AG04450 (cell line): Measurements from ENCODE around the gene BRD4. TPM values are rescaled to one million over a fixed set of nuclear protein-coding genes. Genes with fewer than 3 reads are reported as not detected.
A peak's percentile ranks its signal among the peaks of the same experiment; 100 is the strongest.

Experiments used
- CTCF ChIA-PET: fragments of 300-600, 350-600 bp; formaldehyde crosslinking; extraction: SDS; loops from one replicate; lab custom pipeline; 2022; ENCODE audit warnings: antibody characterized with exemption, inconsistent platforms; lab: Charles Lee
- POLR2A ChIA-PET: fragments of 350-600 bp; formaldehyde crosslinking; extraction: SDS; loops from one replicate; lab custom pipeline; 2021; ENCODE audit warnings: antibody characterized with exemption, inconsistent platforms; lab: Yijun Ruan, JAX
- DNase-seq: peaks from one replicate; pipeline ENCODE4 v3.0.0-alpha.2; 2011; ENCODE audit warnings: low read depth, low spot score
- H3K27ac ChIP-seq: one replicate; pipeline ENCODE4 v1.5.1; 2012; ENCODE audit warnings: low read depth, low read length, control low read depth
- H3K27me3 ChIP-seq: one replicate; pipeline ENCODE4 v1.6.0; 2012; ENCODE audit warnings: low read length; ENCODE audit not compliant: control insufficient read depth, insufficient read depth
- H3K4me3 ChIP-seq: 2 replicates; pipeline ENCODE4 v1.5.1; 2011; ENCODE audit warnings: mild to moderate bottlenecking, low read depth, low read length, control low read depth
- H3K9me3 ChIP-seq: 2 replicates; pipeline ENCODE4 v1.5.1; 2012; ENCODE audit warnings: low read length; ENCODE audit not compliant: control insufficient read depth, insufficient read depth
- polyA plus RNA-seq: library from polyadenylated mRNA; depleted of rRNA; stranded (reverse); fragments of >200 nt; gene quantifications from 2 replicates; pipeline ENCODE4 v1.2.3, GENCODE V29; 2011
- TF ChIP-seq, protein P1 (sequence below): IDR thresholded peaks from 2 replicates; pipeline ENCODE4 v1.5.1; 2011; ENCODE audit warnings: low read depth, low read length, control low read depth, inconsistent platforms

Gene BRD4
- polyA plus RNA-seq, 1 experiment: 7.8 TPM

DNA sequence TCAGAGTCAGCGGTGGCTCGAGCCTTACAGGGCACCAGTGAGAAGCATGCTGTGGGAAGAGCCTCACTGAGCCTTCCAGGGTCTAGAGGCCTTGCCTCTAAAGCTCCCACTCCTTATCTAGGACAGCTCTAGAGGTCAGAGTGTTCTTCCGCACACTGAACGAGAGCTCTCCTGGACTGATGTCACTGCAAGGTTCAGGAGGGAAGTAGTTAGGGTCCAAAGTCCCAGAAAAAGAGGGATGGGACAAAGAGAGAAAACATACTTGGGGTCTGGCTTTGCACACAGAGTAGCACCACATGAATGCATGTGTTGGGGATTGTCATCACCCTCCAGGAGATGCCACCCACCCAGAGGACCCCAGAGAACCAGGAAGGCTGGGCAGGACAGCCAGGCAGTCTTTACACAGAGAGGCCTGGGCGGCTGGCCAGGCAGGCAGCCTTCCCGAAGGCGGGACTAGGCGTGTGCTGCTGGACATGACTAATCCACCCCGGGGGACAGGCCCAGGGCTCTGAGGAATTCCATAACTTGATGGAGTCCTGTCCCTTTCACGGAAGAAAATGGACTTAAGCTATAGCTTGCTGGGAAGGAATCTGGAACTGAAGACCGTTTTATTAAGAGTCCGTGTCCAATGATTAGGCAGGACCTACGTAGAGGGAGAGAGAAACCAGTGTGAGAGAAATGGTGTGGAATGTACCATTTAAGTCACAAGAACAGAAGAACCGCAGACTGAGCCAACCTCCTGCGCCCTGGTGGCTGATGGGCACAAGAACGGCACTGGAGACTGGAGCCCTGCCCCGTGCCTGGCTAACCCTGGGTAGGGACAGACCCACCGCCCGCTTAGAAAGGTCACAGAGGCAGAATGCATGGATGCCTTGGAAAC is 83.5 kb downstream of the BRD4 start:
- ChIA-PET CTCF (interaction anchor here (1.0 to 1.9 kb wide), 4 partner anchors 53 to 173 kb away, joined by 3 to 14 read pairs (median 5); no protein-coding TSS in a partner anchor), POLR2A (no interaction called here)
- Histone ChIP-seq H3K9me3 (no peaks in the 10 kb centered on the region), H3K4me3 (no peak overlapping the region), H3K27ac (peak overlapping the region; percentile 100), H3K27me3 (no peaks in the 10 kb centered on the region)
- peak; percentile 61 for DNase-seq
- TF ChIP-seq, protein P1, sequence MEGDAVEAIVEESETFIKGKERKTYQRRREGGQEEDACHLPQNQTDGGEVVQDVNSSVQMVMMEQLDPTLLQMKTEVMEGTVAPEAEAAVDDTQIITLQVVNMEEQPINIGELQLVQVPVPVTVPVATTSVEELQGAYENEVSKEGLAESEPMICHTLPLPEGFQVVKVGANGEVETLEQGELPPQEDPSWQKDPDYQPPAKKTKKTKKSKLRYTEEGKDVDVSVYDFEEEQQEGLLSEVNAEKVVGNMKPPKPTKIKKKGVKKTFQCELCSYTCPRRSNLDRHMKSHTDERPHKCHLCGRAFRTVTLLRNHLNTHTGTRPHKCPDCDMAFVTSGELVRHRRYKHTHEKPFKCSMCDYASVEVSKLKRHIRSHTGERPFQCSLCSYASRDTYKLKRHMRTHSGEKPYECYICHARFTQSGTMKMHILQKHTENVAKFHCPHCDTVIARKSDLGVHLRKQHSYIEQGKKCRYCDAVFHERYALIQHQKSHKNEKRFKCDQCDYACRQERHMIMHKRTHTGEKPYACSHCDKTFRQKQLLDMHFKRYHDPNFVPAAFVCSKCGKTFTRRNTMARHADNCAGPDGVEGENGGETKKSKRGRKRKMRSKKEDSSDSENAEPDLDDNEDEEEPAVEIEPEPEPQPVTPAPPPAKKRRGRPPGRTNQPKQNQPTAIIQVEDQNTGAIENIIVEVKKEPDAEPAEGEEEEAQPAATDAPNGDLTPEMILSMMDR: no peak

DNA sequence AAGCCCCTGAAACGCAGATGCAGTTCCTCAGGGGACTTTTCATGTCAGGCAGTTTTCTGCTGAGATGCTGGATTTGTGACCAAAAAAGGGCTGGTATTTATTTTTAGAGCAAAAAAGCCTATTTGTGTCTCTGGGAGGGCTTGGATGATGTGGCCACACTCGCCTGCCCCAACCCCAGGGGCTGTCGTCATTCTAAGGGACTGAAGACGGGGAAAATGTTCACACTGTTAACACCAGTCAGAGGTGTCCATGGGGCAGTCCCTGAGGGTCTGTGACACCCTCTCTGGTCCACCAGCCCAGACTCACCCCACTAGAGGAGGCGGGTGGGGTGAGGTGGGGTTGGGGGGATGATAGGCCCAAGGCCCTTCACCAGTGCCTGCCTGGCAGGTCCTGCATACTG is 84.2 kb downstream of the BRD4 start:
- Histone ChIP-seq H3K9me3 (no peaks in the 10 kb centered on the region), H3K27ac (peak overlapping the region; percentile 100), H3K27me3 (no peaks in the 10 kb centered on the region), H3K4me3 (no peak overlapping the region)
- TF ChIP-seq, protein P1: no peak
- POLR2A ChIA-PET: no interaction called here
- CTCF ChIA-PET: no interaction called here
- DNase-seq: no peak

DNA sequence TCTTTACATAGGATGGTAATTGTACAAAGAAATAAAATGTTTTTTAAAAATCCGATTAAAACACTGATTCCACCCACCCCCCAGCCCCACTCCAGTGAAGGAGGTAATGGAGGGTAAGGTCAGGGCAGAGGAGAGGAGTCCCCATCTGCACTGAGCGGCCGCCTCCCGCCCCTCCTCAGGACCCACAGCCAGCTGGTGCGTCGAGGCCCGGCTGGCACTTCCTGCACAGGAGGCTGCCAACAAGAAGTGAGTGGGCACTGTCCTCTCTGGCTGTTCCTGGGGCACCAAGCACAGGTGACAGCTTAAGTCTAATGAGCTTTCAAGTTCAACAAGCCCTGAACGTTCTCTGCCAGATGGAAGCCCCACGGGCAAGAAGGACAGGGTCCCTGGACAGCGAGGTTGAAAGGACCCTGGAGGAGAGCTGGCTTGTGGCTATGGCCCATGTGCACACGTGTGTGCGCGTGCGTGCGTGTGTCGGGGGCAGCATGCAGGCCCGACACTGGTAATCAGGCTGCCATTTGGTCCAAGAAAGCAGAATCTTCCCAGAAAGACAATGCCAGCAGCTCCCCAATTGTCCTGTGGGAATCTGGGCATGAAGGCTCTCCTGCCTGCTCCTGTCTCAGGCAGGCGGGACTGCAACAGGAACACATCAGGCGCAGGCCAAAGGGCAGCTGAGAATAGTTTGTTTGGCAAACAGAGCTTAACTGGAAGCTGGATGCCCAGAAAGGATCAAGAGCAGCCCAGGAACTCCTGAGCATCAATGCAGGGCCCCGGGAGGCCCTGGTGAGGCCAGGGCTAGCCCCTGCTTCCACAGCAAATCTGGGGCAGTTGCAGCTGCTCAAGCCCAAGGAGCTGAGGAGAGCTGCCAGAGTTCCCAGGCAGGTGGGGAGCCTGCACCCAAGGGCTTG is 85.0 kb downstream of the BRD4 start:
- H3K4me3 ChIP-seq: no peak overlapping the region
- ChIA-PET POLR2A (no interaction called here), CTCF (interaction anchor here (0.5 kb wide), 1 partner anchor 1456 kb away, joined by 3 read pairs; no protein-coding TSS in a partner anchor)
- TF ChIP-seq, protein P1: no peak
- DNase-seq: no peak
- no peaks in the 10 kb centered on the region for H3K27me3 ChIP-seq
- H3K9me3 ChIP-seq: no peaks in the 10 kb centered on the region
- peak overlapping the region; percentile 100 for H3K27ac ChIP-seq

DNA sequence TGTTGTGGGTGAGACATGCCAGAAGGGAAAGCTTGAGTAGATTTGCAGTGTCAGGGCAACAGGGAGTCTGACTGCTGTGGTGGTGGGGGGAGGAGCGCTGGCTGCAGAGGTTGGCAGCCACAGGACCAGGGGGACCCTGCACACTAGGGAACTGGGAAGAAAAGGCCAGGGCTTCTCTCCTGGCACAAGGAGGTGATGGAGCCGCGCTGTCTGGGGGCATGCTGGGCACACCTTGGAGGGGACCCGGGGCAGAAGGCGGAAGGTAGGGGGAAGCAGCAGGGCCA is 86.2 kb downstream of the BRD4 start:
- TF ChIP-seq, protein P1: no peak
- Histone ChIP-seq H3K4me3 (no peak overlapping the region), H3K27me3 (no peaks in the 10 kb centered on the region), H3K9me3 (no peaks in the 10 kb centered on the region), H3K27ac (no peak overlapping the region)
- CTCF ChIA-PET: no interaction called here
- POLR2A ChIA-PET: no interaction called here
- DNase-seq: no peak
